Large intestine (tissue), 3 donors: ENCODE results near the gene TIGD1. TPM values are rescaled to one million over a fixed set of nuclear protein-coding genes. Genes with fewer than 3 reads are reported as not detected.

ENCODE experiments used
- DNase-seq, 2 donors: peaks; one replicate each; pipeline versions ENCODE4 v3.0.0 to v3.0.0-alpha.2; 2013
- H3K27ac ChIP-seq: one replicate; pipeline ENCODE4 v1.5.1; 2013; ENCODE audit warnings: low read length
- H3K27me3 ChIP-seq: 2 replicates; pipeline ENCODE4 v1.6.1; 2013; ENCODE audit warnings: low read length; ENCODE audit not compliant: control insufficient read depth, insufficient read depth
- H3K36me3 ChIP-seq: 2 replicates; pipeline ENCODE4 v1.6.1; 2013; ENCODE audit warnings: low read length; ENCODE audit not compliant: control insufficient read depth, insufficient read depth
- H3K4me1 ChIP-seq: one replicate; pipeline ENCODE4 v1.6.1; 2013; ENCODE audit warnings: low read length; ENCODE audit not compliant: control insufficient read depth, insufficient read depth
- H3K4me3 ChIP-seq: one replicate; pipeline ENCODE4 v1.5.1; 2013; ENCODE audit warnings: low read length
- H3K9me3 ChIP-seq: one replicate; pipeline ENCODE4 v1.6.1; 2013; ENCODE audit warnings: mild to moderate bottlenecking, low read depth, low read length, moderate library complexity; ENCODE audit not compliant: control insufficient read depth
- WGBS: methylation state at CpG from one replicate; pipeline ENCODE4 v1.1.5; 2013; ENCODE audit warnings: low lambda C conversion rate; ENCODE audit not compliant: insufficient coverage; 5-methylcytosine and 5-hydroxymethylcytosine counted together
- polyA plus RNA-seq: library from polyadenylated mRNA; unstranded; fragments of 120-200 nt; gene quantifications from one replicate; pipeline ENCODE4 v1.2.1, GENCODE V29; 2013

Gene TIGD1
- polyA plus RNA-seq, 1 donor = 6.5 TPM

DNA sequence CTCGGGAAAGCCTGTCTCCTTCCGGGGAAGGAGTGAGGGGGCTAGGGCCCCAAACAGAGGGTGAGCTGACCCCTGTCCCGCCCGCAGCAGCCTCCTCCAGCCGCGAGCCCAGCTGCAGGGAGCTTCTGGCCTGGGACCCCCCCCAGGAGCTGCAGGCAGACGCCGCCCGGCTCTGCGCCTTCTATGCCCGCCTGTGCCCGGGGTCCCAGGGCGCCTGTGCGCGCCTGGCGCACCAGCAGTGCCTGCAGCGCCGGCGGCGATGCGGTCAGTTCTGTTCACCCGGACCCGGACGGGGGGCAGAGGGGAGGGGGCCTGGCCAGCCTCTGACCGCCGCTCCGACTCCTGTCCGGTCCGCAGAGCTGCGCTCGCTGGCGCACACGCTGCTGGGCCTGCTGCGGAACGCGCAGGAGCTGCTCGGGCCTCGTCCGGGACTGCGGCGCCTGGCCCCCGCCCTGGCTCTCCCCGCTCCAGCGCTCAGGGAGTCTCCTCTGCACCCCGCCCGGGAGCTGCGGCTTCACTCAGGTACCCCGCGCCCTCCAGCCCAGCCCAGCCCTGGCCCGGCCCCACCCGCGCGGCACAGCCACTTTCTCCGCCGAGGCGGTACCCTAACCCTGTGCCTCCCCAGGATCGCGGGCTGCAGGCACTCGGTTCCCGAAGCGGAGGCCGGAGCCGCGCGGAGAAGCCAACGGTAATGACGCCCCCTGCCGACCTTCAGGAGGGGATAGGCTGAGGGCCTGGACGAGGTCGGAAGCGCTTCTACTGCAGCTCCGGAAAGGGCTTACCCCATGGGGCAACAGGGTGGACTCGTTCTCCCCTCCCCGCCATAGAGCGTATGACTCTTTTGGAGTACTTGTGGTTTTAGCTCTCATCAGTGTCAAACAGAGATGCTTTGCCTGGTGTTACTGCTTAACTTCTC is 26.4 kb downstream of the TIGD1 start:
- Histone ChIP-seq H3K4me3 (no peak overlapping the region), H3K27me3 (peaks cover 54% of the 10 kb centered on the region), H3K27ac (no peak overlapping the region), H3K36me3 (no peaks in the 10 kb centered on the region), H3K9me3 (peaks cover 12% of the 10 kb centered on the region), H3K4me1 (peaks cover 5% of the 10 kb centered on the region)
- DNase-seq = peak in 1 of 2 donors; percentile 51
- WGBS = no CpG with 5 or more reads among the region's 75 CpGs

DNA sequence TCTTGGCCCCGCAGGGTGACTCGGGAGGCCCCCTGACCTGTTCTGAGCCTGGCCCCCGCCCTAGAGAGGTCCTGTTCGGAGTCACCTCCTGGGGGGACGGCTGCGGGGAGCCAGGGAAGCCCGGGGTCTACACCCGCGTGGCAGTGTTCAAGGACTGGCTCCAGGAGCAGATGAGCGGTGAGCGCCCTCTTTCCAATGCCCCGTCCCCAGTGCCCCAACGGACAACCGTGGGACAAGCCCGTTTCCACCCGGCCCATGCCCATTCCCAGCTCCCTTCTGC is 27.0 kb downstream of the TIGD1 start:
- no CpG with 5 or more reads among the region's 16 CpGs for WGBS
- Histone ChIP-seq H3K9me3 (peaks cover 12% of the 10 kb centered on the region), H3K36me3 (no peaks in the 10 kb centered on the region), H3K27ac (no peak overlapping the region), H3K4me3 (no peak overlapping the region), H3K27me3 (peaks cover 54% of the 10 kb centered on the region), H3K4me1 (peaks cover 5% of the 10 kb centered on the region)
- no peak for DNase-seq

DNA sequence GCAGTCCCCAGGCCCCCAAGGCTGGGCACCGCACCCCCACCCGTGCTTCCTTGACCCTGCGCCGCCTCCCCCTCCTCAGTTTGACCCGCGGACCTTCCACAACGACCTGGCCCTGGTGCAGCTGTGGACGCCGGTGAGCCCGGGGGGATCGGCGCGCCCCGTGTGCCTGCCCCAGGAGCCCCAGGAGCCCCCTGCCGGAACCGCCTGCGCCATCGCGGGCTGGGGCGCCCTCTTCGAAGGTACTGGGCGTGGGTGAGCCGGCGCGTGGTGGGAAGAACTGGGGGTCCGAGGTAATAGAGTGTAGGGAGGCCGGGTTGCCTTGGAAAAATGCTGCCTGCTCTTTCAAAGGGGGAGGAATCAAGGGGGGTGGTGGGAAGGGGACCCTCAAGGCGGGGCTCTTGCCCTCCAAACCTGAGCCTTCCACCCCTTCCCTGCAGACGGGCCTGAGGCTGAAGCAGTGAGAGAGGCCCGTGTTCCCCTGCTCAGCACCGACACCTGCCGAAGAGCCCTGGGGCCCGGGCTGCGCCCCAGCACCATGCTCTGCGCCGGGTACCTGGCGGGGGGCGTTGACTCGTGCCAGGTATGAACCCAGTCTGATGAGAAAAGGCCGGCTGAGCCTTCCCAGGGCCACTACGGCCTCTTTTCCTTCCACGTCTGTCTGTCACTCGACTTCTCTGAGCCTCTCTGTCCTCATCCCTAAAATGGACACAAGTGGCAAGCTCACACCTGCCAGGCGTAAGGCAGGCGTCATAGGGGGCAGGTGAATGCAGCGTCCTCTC is 27.5 kb downstream of the TIGD1 start:
- no CpG with 5 or more reads among the region's 46 CpGs for WGBS
- Histone ChIP-seq H3K36me3 (no peaks in the 10 kb centered on the region), H3K4me3 (no peak overlapping the region), H3K27ac (no peak overlapping the region), H3K27me3 (peaks cover 51% of the 10 kb centered on the region), H3K4me1 (peaks cover 5% of the 10 kb centered on the region), H3K9me3 (peaks cover 12% of the 10 kb centered on the region)
- no peak for DNase-seq

DNA sequence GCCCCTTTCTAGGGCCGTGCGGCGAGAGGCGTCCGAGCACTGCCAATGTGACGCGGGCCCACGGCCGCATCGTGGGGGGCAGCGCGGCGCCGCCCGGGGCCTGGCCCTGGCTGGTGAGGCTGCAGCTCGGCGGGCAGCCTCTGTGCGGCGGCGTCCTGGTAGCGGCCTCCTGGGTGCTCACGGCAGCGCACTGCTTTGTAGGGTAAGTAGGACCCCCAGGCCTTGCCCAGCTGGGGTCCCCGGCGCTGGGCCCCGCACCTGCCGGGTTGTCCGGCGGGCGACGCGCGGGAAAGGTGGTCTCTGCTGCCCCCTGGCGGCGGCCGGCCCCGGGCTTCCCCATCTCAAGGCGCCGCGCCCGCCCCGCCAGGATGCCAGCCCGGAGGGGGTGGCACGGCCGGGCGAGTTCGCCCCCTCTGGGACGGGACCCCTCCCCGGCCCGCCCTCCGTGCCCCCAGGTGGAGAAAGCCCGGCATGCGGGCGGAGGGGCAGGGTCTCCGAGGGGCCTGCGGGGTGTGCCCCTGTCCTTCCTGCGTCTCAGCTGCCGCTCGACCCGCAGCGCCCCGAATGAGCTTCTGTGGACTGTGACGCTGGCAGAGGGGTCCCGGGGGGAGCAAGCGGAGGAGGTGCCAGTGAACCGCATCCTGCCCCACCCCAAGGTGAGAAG is 28.3 kb downstream of the TIGD1 start:
- Histone ChIP-seq H3K27me3 (peaks cover 50% of the 10 kb centered on the region), H3K36me3 (no peaks in the 10 kb centered on the region), H3K4me1 (peaks cover 7% of the 10 kb centered on the region), H3K4me3 (no peak overlapping the region), H3K9me3 (peaks cover 12% of the 10 kb centered on the region), H3K27ac (no peak overlapping the region)
- WGBS = no CpG with 5 or more reads among the region's 66 CpGs
- no peak for DNase-seq

DNA sequence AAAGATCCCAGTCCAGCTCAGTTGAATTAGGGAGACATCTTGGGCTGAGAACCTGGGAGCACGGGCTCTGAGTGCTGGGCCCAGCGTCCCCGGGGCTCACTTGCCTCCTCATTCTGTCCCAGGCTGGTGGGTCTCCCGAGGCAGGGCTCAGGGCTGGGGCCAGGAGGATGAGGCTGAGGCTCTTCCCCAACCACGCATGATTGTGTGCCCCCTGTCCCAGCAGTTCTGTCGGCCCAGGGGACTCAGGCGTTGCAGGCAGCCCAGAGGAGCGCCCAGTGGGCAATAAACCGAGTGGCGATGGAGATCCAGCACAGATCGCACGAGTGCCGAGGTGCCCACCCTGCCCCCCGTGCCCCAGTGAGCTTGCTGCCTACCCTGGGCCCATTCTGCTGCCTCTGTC is 29.3 kb downstream of the TIGD1 start:
- no peak overlapping the region for H3K27ac ChIP-seq
- no peak for DNase-seq
- no CpG with 5 or more reads among the region's 14 CpGs for WGBS
- no peaks in the 10 kb centered on the region for H3K36me3 ChIP-seq
- peaks cover 47% of the 10 kb centered on the region for H3K27me3 ChIP-seq
- peaks cover 12% of the 10 kb centered on the region for H3K9me3 ChIP-seq
- H3K4me1 ChIP-seq = peaks cover 16% of the 10 kb centered on the region
- H3K4me3 ChIP-seq = no peak overlapping the region

DNA sequence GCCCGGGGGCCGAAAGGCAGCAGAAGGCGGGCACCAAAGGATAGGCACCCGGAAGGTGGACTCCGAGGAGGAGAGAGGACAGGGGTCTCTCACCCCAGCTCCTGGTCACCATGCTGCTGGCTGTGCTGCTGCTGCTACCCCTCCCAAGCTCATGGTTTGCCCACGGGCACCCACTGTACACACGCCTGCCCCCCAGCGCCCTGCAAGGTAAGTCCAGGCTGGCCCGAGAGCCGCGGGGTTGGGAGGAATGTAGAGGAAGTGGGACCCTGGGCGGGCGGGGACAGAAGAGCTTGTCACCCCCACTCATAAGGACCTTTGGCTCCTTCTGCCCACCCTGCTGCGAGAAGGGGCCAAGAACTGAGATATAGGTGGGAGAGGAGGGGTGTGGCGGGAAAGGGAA is 29.9 kb downstream of the TIGD1 start:
- no CpG with 5 or more reads among the region's 15 CpGs for WGBS
- DNase-seq = no peak
- no peaks in the 10 kb centered on the region for H3K36me3 ChIP-seq
- peaks cover 12% of the 10 kb centered on the region for H3K9me3 ChIP-seq
- H3K4me1 ChIP-seq = peaks cover 21% of the 10 kb centered on the region
- no peak overlapping the region for H3K27ac ChIP-seq
- no peak overlapping the region for H3K4me3 ChIP-seq
- H3K27me3 ChIP-seq = peaks cover 44% of the 10 kb centered on the region

DNA sequence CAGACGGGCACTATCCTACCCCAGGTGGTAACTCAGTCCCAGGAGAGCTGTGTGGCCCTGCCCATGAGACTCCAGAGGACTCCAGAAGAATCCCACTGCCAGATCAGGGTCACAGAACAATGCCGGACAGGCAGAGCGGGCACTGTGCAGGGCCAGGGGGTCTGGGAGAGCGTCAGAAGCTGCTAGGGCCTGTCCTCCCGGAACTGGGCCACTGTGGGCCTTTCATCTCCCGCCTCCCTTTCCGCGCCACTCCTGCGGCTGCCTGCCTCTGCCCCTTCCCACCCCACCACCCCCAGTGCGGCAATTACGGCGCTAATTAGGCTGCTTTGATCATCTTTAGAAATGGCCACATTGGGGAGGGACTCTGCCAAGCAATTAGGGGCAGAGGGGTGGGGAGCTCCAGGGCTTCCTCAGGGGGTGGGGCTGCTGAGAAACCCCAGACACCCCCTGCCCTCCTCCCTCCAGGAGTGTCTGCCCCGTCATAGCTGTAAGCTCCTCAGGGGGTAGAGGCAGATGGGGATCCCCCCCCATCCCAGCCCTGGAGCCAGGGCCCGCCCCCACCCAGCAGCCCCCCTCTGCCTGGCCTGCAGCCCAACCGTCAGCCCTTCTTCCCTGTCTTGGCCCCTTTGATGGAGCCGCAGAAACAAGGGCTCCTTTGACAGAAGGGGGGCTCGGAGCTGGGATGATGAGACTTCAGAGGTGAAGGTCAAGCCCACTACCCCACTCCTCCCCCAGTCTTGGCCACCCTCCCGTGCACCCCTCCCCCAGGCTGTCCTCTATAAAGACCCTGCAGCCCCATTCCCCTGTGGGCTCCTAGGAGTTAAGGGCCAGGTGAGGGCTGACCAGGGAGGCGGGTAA is 30.5 kb downstream of the TIGD1 start, which contains the start of gene PRSS56:
TSS of gene PRSS56 (plus strand) at position 808 of the 858 bp plus-strand sequence. CDS start 211 bp downstream, outside the sequence.
- H3K27me3 ChIP-seq = peaks cover 37% of the 10 kb centered on the region
- no peak within 1 kb of the TSS for H3K4me3 ChIP-seq
- no peaks in the 10 kb centered on the region for H3K36me3 ChIP-seq
- no peak for DNase-seq
- H3K4me1 ChIP-seq = peaks cover 28% of the 10 kb centered on the region
- H3K9me3 ChIP-seq = peaks cover 12% of the 10 kb centered on the region
- no CpG with 5 or more reads among the region's 19 CpGs for WGBS
- no peak within 1 kb of the TSS for H3K27ac ChIP-seq

DNA sequence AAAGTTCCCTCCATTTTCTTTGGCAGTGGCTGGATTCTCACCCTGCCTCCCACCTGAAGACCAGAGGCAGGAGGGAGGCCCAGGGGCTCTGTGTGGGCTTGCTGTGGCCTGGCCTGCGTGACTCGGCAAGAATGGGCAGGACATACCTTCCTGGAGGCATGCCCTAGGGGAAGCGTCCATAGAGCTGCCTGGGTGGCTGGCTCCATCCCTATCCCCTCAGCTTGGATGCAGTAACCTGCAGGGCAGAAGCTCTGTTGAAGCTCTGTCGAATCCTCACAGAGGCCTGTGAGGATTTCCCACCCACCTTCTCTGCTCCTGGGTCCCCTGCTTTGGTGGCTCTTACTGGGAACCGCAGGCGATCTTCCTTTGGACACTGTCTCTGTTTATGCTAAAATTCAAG is 31.5 kb downstream of the TIGD1 start:
- DNase-seq = no peak
- WGBS = no CpG with 5 or more reads among the region's 6 CpGs
- no peak overlapping the region for H3K27ac ChIP-seq
- H3K4me3 ChIP-seq = no peak overlapping the region
- peaks cover 31% of the 10 kb centered on the region for H3K4me1 ChIP-seq
- H3K9me3 ChIP-seq = peaks cover 8% of the 10 kb centered on the region
- no peaks in the 10 kb centered on the region for H3K36me3 ChIP-seq
- H3K27me3 ChIP-seq = peaks cover 28% of the 10 kb centered on the region

DNA sequence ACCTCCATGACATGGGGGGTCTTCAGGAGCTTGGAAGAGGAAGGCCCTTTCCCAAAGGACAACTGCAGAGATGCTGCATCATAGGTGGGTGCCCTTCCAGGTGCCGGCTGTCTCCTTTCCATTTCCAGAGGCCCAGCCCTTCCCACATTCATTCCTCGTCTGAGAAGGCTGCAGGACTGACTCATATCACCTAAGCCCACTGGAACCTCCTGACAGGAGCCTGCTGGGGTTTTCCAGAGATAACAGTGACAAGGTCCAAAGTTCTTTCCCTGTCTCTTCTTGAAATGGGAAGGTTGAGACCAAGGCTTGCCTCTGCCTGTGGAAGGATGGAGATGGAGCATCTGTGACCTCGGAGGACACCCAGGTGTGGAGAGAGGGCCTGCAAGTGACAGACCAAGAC is 33.8 kb downstream of the TIGD1 start:
- H3K4me3 ChIP-seq = no peak overlapping the region
- H3K36me3 ChIP-seq = no peaks in the 10 kb centered on the region
- H3K27ac ChIP-seq = peak overlapping the region; percentile 97
- 100% methylated on average over 1 of the region's 3 CpGs for WGBS
- peaks cover 9% of the 10 kb centered on the region for H3K27me3 ChIP-seq
- peaks cover 34% of the 10 kb centered on the region for H3K4me1 ChIP-seq
- H3K9me3 ChIP-seq = no peaks in the 10 kb centered on the region
- DNase-seq = peak; percentile 90 to 93
